Endodermal cell (in vitro differentiated cells): Measurements from ENCODE around the gene RNASEH2A. TPM values are rescaled to one million over a fixed set of nuclear protein-coding genes. Genes with fewer than 3 reads are reported as not detected.

Experiments
- DNase-seq: peaks from one replicate; pipeline ENCODE4 v3.0.0-alpha.2; 2017
- H3K27ac ChIP-seq: 2 replicates; pipeline ENCODE4 v1.5.1; 2013; ENCODE audit warnings: mild to moderate bottlenecking, low read depth, low read length, moderate library complexity
- H3K27me3 ChIP-seq: 2 replicates; pipeline ENCODE4 v1.6.1; 2013; ENCODE audit warnings: mild to moderate bottlenecking, low read length, moderate library complexity; ENCODE audit not compliant: insufficient read depth, control insufficient read depth, poor library complexity, severe bottlenecking
- H3K36me3 ChIP-seq: 2 replicates; pipeline ENCODE4 v1.7.0; 2013; ENCODE audit warnings: mild to moderate bottlenecking, low read length, moderate library complexity; ENCODE audit not compliant: control insufficient read depth, insufficient read depth
- H3K4me1 ChIP-seq: one replicate; pipeline ENCODE4 v1.7.0; 2013; ENCODE audit warnings: low read length; ENCODE audit not compliant: control insufficient read depth, insufficient read depth
- H3K4me3 ChIP-seq: 2 replicates; pipeline ENCODE4 v1.5.1; 2013; ENCODE audit warnings: mild to moderate bottlenecking, low read length, moderate library complexity
- H3K9ac ChIP-seq: 2 replicates; pipeline ENCODE4 v1.6.1; 2013; ENCODE audit warnings: mild to moderate bottlenecking, low read length, moderate library complexity; ENCODE audit not compliant: poor library complexity, severe bottlenecking; ENCODE audit errors: extremely low read depth
- H3K9me3 ChIP-seq: 2 replicates; pipeline ENCODE4 v1.6.1; 2013; ENCODE audit warnings: mild to moderate bottlenecking, low read length, moderate library complexity; ENCODE audit not compliant: control insufficient read depth
- H3K27ac Mint-ChIP-seq: 2 replicates; pipeline ENCODE4 v1.8.0; 2020; ENCODE audit warnings: mixed read lengths
- H3K27me3 Mint-ChIP-seq: 2 replicates; pipeline ENCODE4 v1.8.0; 2021; ENCODE audit warnings: mild to moderate bottlenecking, mixed read lengths; ENCODE audit not compliant: insufficient read depth
- H3K36me3 Mint-ChIP-seq: 2 replicates; pipeline ENCODE4 v1.8.0; 2020; ENCODE audit warnings: low read depth, mixed read lengths
- H3K4me1 Mint-ChIP-seq: 2 replicates; pipeline ENCODE4 v1.8.0; 2020; ENCODE audit warnings: mixed read lengths
- H3K4me3 Mint-ChIP-seq: 2 replicates; pipeline ENCODE4 v1.8.0; 2020; ENCODE audit warnings: mild to moderate bottlenecking, moderate library complexity, mixed read lengths
- H3K9me3 Mint-ChIP-seq: 2 replicates; pipeline ENCODE4 v1.8.0; 2020; ENCODE audit warnings: mild to moderate bottlenecking, mixed read lengths
- WGBS, 2 experiments: methylation state at CpG; one replicate each; pipeline versions ENCODE4 v1.1.5 to v1.1.7; 2013; ENCODE audit warnings: missing lambda C conversion rate in 2 of 2, mixed read lengths in 1 of 2; ENCODE audit not compliant: insufficient coverage in 1 of 2, insufficient read length in 1 of 2; 5-methylcytosine and 5-hydroxymethylcytosine counted together
- total RNA-seq, 2 donors: library from RNA; stranded (reverse); fragmentation: NEBNext Ultra II Directional in 1 of 2; extraction: Animal tissue kit (Norgen Biotek cat#: 25700) in 1 of 2; gene quantifications; 2 replicates in 1 of 2; 3 replicates in 1 of 2; pipeline ENCODE4 v1.2.1, GENCODE V29; 2021
- TF ChIP-seq, protein P1 (sequence below): fragments of 200-600 bp; sonication (generic); conservative IDR thresholded peaks from 2 replicates; pipeline ENCODE4 v1.5.0; 2021; ENCODE audit warnings: antibody characterized with exemption, mild to moderate bottlenecking

Gene RNASEH2A
- total RNA-seq, 2 donors from 2014 or later = 51.0 to 97.1 TPM

GRCh38 chr19:12788682-12789097, 17.7 kb upstream of the RNASEH2A start:
- peak overlapping the region; percentile 8 for H3K4me3 ChIP-seq
- peak; percentile 77 for DNase-seq
- peak overlapping the region; percentile 73 for H3K27ac Mint-ChIP-seq
- no peaks in the 10 kb centered on the region for H3K36me3 Mint-ChIP-seq
- TF ChIP-seq, protein P1, sequence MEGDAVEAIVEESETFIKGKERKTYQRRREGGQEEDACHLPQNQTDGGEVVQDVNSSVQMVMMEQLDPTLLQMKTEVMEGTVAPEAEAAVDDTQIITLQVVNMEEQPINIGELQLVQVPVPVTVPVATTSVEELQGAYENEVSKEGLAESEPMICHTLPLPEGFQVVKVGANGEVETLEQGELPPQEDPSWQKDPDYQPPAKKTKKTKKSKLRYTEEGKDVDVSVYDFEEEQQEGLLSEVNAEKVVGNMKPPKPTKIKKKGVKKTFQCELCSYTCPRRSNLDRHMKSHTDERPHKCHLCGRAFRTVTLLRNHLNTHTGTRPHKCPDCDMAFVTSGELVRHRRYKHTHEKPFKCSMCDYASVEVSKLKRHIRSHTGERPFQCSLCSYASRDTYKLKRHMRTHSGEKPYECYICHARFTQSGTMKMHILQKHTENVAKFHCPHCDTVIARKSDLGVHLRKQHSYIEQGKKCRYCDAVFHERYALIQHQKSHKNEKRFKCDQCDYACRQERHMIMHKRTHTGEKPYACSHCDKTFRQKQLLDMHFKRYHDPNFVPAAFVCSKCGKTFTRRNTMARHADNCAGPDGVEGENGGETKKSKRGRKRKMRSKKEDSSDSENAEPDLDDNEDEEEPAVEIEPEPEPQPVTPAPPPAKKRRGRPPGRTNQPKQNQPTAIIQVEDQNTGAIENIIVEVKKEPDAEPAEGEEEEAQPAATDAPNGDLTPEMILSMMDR = no peak
- 17 to 29% methylated on average over 1 to 12 of the region's 12 CpGs for WGBS, 2 experiments
- H3K4me1 Mint-ChIP-seq = peaks cover 20% of the 10 kb centered on the region
- H3K27me3 ChIP-seq = peaks cover 9% of the 10 kb centered on the region
- H3K9me3 ChIP-seq = no peaks in the 10 kb centered on the region
- no peaks in the 10 kb centered on the region for H3K9me3 Mint-ChIP-seq
- no peaks in the 10 kb centered on the region for H3K36me3 ChIP-seq
- peak overlapping the region; percentile 26 for H3K27ac ChIP-seq
- peak overlapping the region; percentile 74 for H3K4me3 Mint-ChIP-seq
- peaks cover 6% of the 10 kb centered on the region for H3K4me1 ChIP-seq
- peaks cover 9% of the 10 kb centered on the region for H3K27me3 Mint-ChIP-seq
- H3K9ac ChIP-seq = no peak overlapping the region

GRCh38 chr19:12789098-12789903, 17.1 kb upstream of the RNASEH2A start:
- no peaks in the 10 kb centered on the region for H3K36me3 Mint-ChIP-seq
- H3K4me1 Mint-ChIP-seq = peaks cover 23% of the 10 kb centered on the region
- Histone ChIP-seq H3K27ac (peak overlapping the region; percentile 1), H3K27me3 (peaks cover 9% of the 10 kb centered on the region), H3K9me3 (no peaks in the 10 kb centered on the region), H3K4me1 (peaks cover 6% of the 10 kb centered on the region), H3K9ac (no peak overlapping the region), H3K4me3 (peak overlapping the region; percentile 8), H3K36me3 (no peaks in the 10 kb centered on the region)
- peak overlapping the region; percentile 74 for H3K4me3 Mint-ChIP-seq
- DNase-seq = no peak
- 5 to 15% methylated on average over 31 to 46 of the region's 46 CpGs for WGBS, 2 experiments
- no peaks in the 10 kb centered on the region for H3K9me3 Mint-ChIP-seq
- TF ChIP-seq, protein P1 = no peak
- H3K27me3 Mint-ChIP-seq = peaks cover 9% of the 10 kb centered on the region
- H3K27ac Mint-ChIP-seq = peak overlapping the region; percentile 73

GRCh38 chr19:12789904-12790619, 16.3 kb upstream of the RNASEH2A start:
- H3K9ac ChIP-seq = no peak overlapping the region
- no peaks in the 10 kb centered on the region for H3K36me3 Mint-ChIP-seq

More at GRCh38 chr19:12789904-12790619, 16.3 kb upstream of the RNASEH2A start:
- TF ChIP-seq, protein P1 = no peak
- peak overlapping the region; percentile 66 for H3K27ac ChIP-seq
- no peaks in the 10 kb centered on the region for H3K9me3 ChIP-seq
- peak overlapping the region; percentile 86 for H3K4me3 ChIP-seq
- WGBS, 2 experiments = 2% methylated on average over 29 to 56 of the region's 56 CpGs
- peak; percentile 98 for DNase-seq
- peaks cover 6% of the 10 kb centered on the region for H3K4me1 ChIP-seq
- Mint-ChIP-seq H3K4me1 (peaks cover 24% of the 10 kb centered on the region), H3K27me3 (peaks cover 9% of the 10 kb centered on the region), H3K9me3 (no peaks in the 10 kb centered on the region), H3K27ac (peak overlapping the region; percentile 30), H3K4me3 (peak overlapping the region; percentile 74)
- peaks cover 9% of the 10 kb centered on the region for H3K27me3 ChIP-seq
- H3K36me3 ChIP-seq = no peaks in the 10 kb centered on the region
